HEK293 (cell line): ENCODE measurements around the gene NATD1.
A peak's percentile ranks its signal among the peaks of the same experiment; 100 is the strongest.

Experiments
- CTCF ChIA-PET: fragments of 350-600 bp; formaldehyde crosslinking; extraction: SDS; loops from one replicate; lab custom pipeline; 2021; ENCODE audit warnings: antibody characterized with exemption; lab: Yijun Ruan, JAX
- POLR2A ChIA-PET: fragments of 300-600 bp; formaldehyde crosslinking; extraction: SDS; loops from one replicate; lab custom pipeline; 2020; ENCODE audit warnings: antibody characterized with exemption, inconsistent platforms; lab: Yijun Ruan, JAX
- H3K27ac ChIP-seq: fragments of 200-500 bp; sonication (Bioruptor generic); 2 replicates; pipeline ENCODE4 v1.5.1; 2014; ENCODE audit warnings: low read depth, low read length, control low read depth, inconsistent platforms; ENCODE audit errors: extremely low read depth
- H3K36me3 ChIP-seq, 2 experiments: fragments of 200-500 bp in 1 of 2; sonication (Bioruptor generic) in 1 of 2; 1 replicate in 1 of 2; 2 replicates in 1 of 2; pipeline ENCODE4 v1.5.1; 2014 to 2017; ENCODE audit warnings: inconsistent platforms in 2 of 2, low read length in 2 of 2; ENCODE audit not compliant: control insufficient read depth in 2 of 2, insufficient read depth in 1 of 2
- H3K4me1 ChIP-seq: fragments of 200-500 bp; sonication (Bioruptor generic); 2 replicates; pipeline ENCODE4 v1.5.1; 2014; ENCODE audit warnings: mild to moderate bottlenecking, low read length, inconsistent platforms; ENCODE audit not compliant: control insufficient read depth, insufficient read depth
- H3K4me3 ChIP-seq: 2 replicates; pipeline ENCODE4 v1.5.1; 2011; ENCODE audit warnings: low read depth, mild to moderate bottlenecking, control low read depth, low read length, moderate library complexity
- H3K9me3 ChIP-seq: fragments of 200-500 bp; sonication (Bioruptor generic); 2 replicates; pipeline ENCODE4 v1.5.1; 2014; ENCODE audit warnings: low read depth, low read length, inconsistent platforms; ENCODE audit not compliant: control insufficient read depth, insufficient read depth
- BCL11B ChIP-seq: fragments of 450-650 bp; formaldehyde crosslinking; IDR thresholded peaks from 2 replicates; pipeline ENCODE4 v1.5.1; 2016; ENCODE audit warnings: low read depth, missing biosample characterization, missing genetic modification characterization
- GFI1B ChIP-seq: fragments of 450-650 bp; formaldehyde crosslinking; IDR thresholded peaks from 2 replicates; pipeline ENCODE4 v1.5.1; 2016; ENCODE audit warnings: missing biosample characterization, missing genetic modification characterization
- GLIS1 ChIP-seq: fragments of 450-650 bp; formaldehyde crosslinking; IDR thresholded peaks from 2 replicates; pipeline ENCODE4 v1.5.1; 2016; ENCODE audit warnings: missing biosample characterization, missing genetic modification characterization
- GLIS2 ChIP-seq: fragments of 450-650 bp; formaldehyde crosslinking; IDR thresholded peaks from 2 replicates; pipeline ENCODE4 v1.5.1; 2016; ENCODE audit warnings: missing biosample characterization, missing genetic modification characterization
- HIC1 ChIP-seq: fragments of 450-650 bp; formaldehyde crosslinking; IDR thresholded peaks from 2 replicates; pipeline ENCODE4 v1.5.1; 2016; ENCODE audit warnings: missing biosample characterization, missing genetic modification characterization
- KLF10 ChIP-seq: fragments of 450-650 bp; IDR thresholded peaks from 2 replicates; pipeline ENCODE4 v1.5.1; 2018; ENCODE audit warnings: missing biosample characterization, mild to moderate bottlenecking, missing genetic modification characterization
- KLF9 ChIP-seq: fragments of 450-650 bp; formaldehyde crosslinking; IDR thresholded peaks from 2 replicates; pipeline ENCODE4 v1.5.1; 2016; ENCODE audit warnings: missing biosample characterization, missing genetic modification characterization, low read depth
- PRDM4 ChIP-seq: fragments of 450-650 bp; formaldehyde crosslinking; IDR thresholded peaks from 2 replicates; pipeline ENCODE4 v1.5.1; 2017; ENCODE audit warnings: missing biosample characterization, missing genetic modification characterization
- ZFHX2 ChIP-seq: fragments of 450-650 bp; formaldehyde crosslinking; conservative IDR thresholded peaks from 2 replicates; pipeline ENCODE4 v1.5.1; 2016; ENCODE audit warnings: missing biosample characterization, missing genetic modification characterization
- ZNF10 ChIP-seq: fragments of 450-650 bp; formaldehyde crosslinking; IDR thresholded peaks from 2 replicates; pipeline ENCODE4 v1.5.1; 2017; ENCODE audit warnings: missing biosample characterization, missing genetic modification characterization
- ZNF155 ChIP-seq: fragments of 450-650 bp; formaldehyde crosslinking; IDR thresholded peaks from 2 replicates; pipeline ENCODE4 v1.5.1; 2016; ENCODE audit warnings: missing biosample characterization, missing genetic modification characterization
- ZNF280C ChIP-seq: fragments of 450-650 bp; formaldehyde crosslinking; IDR thresholded peaks from 2 replicates; pipeline ENCODE4 v1.5.1; 2016; ENCODE audit warnings: missing biosample characterization, missing genetic modification characterization
- ZNF366 ChIP-seq: fragments of 450-650 bp; formaldehyde crosslinking; conservative IDR thresholded peaks from 2 replicates; pipeline ENCODE4 v1.5.1; 2016; ENCODE audit warnings: missing biosample characterization, missing genetic modification characterization
- ZNF473 ChIP-seq: fragments of 450-650 bp; formaldehyde crosslinking; IDR thresholded peaks from 2 replicates; pipeline ENCODE4 v1.5.1; 2017; ENCODE audit warnings: missing biosample characterization, missing genetic modification characterization
- TF ChIP-seq, protein P1 (sequence below): IDR thresholded peaks from 2 replicates; pipeline ENCODE4 v1.6.1; 2011; ENCODE audit warnings: mild to moderate bottlenecking, low read depth, low read length, borderline replicate concordance
- TF ChIP-seq, protein P2 (sequence below): fragments of 450-650 bp; formaldehyde crosslinking; IDR thresholded peaks from 2 replicates; pipeline ENCODE4 v1.5.1; 2016; ENCODE audit warnings: missing biosample characterization, missing genetic modification characterization
- TF ChIP-seq, protein P3 (sequence below): fragments of 450-650 bp; formaldehyde crosslinking; IDR thresholded peaks from 2 replicates; pipeline ENCODE4 v1.5.1; 2016; ENCODE audit warnings: missing biosample characterization, missing genetic modification characterization
- TF ChIP-seq, protein P4 (sequence below): fragments of 450-650 bp; formaldehyde crosslinking; IDR thresholded peaks from 2 replicates; pipeline ENCODE4 v1.5.1; 2016; ENCODE audit warnings: missing biosample characterization, missing genetic modification characterization

NATD1 gene

DNA sequence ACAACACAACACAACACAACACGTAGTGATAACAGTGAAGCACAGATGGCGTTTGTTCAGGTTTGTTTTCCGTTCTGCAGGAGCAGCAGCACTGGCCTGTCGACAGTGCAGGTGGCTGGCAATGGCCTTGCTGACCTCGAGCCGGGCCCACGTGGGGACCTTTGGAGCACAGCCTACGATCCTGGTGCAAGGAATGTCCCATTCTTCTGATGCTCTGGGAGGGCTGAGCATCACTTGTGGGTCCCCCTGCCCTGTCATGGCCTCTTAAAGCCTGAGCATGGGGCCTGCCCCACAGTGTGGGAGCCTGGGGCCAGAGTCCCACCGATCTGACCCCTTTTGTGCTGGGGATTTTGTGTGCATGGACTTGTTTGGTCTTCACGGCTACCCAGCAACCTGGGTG lies 38.1 kb upstream of the NATD1 start (continued):
- TF ChIP-seq, protein P1, sequence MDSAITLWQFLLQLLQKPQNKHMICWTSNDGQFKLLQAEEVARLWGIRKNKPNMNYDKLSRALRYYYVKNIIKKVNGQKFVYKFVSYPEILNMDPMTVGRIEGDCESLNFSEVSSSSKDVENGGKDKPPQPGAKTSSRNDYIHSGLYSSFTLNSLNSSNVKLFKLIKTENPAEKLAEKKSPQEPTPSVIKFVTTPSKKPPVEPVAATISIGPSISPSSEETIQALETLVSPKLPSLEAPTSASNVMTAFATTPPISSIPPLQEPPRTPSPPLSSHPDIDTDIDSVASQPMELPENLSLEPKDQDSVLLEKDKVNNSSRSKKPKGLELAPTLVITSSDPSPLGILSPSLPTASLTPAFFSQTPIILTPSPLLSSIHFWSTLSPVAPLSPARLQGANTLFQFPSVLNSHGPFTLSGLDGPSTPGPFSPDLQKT = no peak
- TF ChIP-seq GFI1B (no peak), KLF9 (tag by site-specific recombination) (no peak), PRDM4 (tag by site-specific recombination) (no peak), ZNF473 (tag by site-specific recombination) (no peak), ZNF366 (tag by site-specific recombination) (no peak), BCL11B (tag by site-specific recombination) (no peak), ZNF155 (tag by site-specific recombination) (no peak)
- TF ChIP-seq, protein P2, sequence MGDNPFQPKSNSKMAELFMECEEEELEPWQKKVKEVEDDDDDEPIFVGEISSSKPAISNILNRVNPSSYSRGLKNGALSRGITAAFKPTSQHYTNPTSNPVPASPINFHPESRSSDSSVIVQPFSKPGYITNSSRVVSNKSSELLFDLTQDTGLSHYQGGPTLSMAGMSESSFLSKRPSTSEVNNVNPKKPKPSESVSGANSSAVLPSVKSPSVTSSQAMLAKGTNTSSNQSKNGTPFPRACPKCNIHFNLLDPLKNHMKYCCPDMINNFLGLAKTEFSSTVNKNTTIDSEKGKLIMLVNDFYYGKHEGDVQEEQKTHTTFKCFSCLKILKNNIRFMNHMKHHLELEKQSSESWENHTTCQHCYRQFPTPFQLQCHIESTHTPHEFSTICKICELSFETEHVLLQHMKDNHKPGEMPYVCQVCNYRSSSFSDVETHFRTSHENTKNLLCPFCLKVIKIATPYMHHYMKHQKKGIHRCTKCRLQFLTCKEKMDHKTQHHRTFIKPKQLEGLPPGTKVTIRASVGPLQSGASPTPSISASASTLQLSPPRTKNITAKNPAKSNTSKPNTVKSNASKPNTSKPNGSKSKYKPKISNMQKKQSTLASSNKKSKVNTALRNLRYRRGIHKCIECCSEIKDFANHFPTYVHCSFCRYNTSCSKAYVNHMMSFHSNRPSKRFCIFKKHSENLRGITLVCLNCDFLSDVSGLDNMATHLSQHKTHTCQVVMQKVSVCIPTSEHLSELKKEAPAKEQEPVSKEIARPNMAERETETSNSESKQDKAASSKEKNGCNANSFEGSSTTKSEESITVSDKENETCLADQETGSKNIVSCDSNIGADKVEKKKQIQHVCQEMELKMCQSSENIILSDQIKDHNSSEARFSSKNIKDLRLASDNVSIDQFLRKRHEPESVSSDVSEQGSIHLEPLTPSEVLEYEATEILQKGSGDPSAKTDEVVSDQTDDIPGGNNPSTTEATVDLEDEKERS (tag by site-specific recombination) = no peak

GRCh38 chr17:21289902-21290571 lies 36.8 kb upstream of the NATD1 start:
- Histone ChIP-seq H3K9me3 (no peaks in the 10 kb centered on the region), H3K4me3 (no peak overlapping the region), H3K36me3 (peaks cover 11 to 57% of the 10 kb centered on the region in 2 experiments; a peak in 2 of 3 replicates), H3K27ac (0 out of 2 replicates have a peak overlapping the region, but pooled peaks have one; percentile 9), H3K4me1 (peaks cover 20% of the 10 kb centered on the region)
- POLR2A ChIA-PET = no interaction called here
- CTCF ChIA-PET = no interaction called here
- no peak for TF ChIP-seq ZNF280C
- TF ChIP-seq HIC1 (tag by site-specific recombination) = no peak
- peak; percentile 40; the same call in 1 of the 2 replicates for TF ChIP-seq GLIS1 (tag by site-specific recombination)
- TF ChIP-seq ZNF10 (tag by site-specific recombination) = peak; percentile 51; the same call in 1 of the 2 replicates
- TF ChIP-seq GLIS2 (tag by site-specific recombination) = peak; percentile 51
- TF ChIP-seq, protein P3, sequence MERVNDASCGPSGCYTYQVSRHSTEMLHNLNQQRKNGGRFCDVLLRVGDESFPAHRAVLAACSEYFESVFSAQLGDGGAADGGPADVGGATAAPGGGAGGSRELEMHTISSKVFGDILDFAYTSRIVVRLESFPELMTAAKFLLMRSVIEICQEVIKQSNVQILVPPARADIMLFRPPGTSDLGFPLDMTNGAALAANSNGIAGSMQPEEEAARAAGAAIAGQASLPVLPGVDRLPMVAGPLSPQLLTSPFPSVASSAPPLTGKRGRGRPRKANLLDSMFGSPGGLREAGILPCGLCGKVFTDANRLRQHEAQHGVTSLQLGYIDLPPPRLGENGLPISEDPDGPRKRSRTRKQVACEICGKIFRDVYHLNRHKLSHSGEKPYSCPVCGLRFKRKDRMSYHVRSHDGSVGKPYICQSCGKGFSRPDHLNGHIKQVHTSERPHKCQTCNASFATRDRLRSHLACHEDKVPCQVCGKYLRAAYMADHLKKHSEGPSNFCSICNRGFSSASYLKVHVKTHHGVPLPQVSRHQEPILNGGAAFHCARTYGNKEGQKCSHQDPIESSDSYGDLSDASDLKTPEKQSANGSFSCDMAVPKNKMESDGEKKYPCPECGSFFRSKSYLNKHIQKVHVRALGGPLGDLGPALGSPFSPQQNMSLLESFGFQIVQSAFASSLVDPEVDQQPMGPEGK (tag by site-specific recombination) = 0 out of 2 replicates have a peak, but pooled peaks have one; percentile 10
- TF ChIP-seq, protein P4, sequence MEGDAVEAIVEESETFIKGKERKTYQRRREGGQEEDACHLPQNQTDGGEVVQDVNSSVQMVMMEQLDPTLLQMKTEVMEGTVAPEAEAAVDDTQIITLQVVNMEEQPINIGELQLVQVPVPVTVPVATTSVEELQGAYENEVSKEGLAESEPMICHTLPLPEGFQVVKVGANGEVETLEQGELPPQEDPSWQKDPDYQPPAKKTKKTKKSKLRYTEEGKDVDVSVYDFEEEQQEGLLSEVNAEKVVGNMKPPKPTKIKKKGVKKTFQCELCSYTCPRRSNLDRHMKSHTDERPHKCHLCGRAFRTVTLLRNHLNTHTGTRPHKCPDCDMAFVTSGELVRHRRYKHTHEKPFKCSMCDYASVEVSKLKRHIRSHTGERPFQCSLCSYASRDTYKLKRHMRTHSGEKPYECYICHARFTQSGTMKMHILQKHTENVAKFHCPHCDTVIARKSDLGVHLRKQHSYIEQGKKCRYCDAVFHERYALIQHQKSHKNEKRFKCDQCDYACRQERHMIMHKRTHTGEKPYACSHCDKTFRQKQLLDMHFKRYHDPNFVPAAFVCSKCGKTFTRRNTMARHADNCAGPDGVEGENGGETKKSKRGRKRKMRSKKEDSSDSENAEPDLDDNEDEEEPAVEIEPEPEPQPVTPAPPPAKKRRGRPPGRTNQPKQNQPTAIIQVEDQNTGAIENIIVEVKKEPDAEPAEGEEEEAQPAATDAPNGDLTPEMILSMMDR (tag by site-specific recombination) = 0 out of 2 replicates have a peak, but pooled peaks have one; percentile 7
- TF ChIP-seq ZFHX2 (tag by site-specific recombination) = no peak
- TF ChIP-seq KLF10 = no peak
